Daoy (cell line): ENCODE results near the gene SOWAHA. TPM values are rescaled to one million over a fixed set of nuclear protein-coding genes. Genes with fewer than 3 reads are reported as not detected.

Source experiments
- DNase-seq: peaks from one replicate; pipeline ENCODE4 v3.0.0-alpha.2; 2015; ENCODE audit warnings: low read depth
- total RNA-seq: library from RNA; depleted of rRNA; stranded (reverse); fragments of >200 nt; shearing (Covaris generic); gene quantifications from 2 replicates; pipeline ENCODE4 v1.2.3, GENCODE V29; 2014; rRNA removed

SOWAHA gene
- 0.42 TPM in 1 of 2 replicates, not detected in the other for total RNA-seq

DNA sequence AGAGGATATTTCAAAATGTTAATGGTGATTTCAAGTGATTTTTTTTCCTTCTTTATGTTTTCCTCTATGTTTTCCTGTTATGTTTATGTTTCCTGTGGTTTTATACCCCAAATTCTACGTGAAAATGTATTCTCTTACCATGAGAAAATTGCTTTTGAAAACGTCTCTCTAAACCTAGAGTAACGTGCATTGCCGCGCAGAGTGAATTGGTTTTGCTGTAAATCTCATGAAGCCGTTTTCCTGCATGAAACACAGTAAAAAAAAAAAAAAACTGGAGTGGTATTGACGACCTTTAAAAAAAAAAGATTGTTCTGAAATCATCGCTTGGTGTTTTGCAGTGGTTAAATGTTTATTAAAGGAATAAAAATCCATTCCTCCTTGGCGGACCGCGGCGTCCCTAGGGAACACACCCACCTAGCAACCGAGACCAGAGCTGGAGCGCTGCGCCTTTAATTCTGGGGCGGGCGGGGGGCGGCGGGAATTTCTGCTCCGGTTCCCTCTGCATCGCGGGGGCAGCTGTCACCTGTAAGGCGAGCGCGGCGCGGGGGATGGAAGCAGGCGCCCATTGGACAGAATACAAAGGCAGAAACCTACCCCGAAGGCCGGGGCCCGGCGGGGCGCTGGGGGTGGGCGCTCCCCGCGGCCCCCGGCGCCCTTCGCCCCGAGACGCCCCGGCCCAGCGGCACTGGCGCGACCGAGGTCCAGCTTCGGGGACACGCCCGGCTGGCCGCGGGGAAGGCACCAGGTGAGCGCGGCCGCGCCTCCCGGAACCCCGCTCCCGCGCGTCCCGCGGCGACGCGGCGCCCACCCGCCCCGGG, at the start of gene SOWAHA:
SOWAHA (plus strand) TSS at position 522 of the 818 bp plus-strand sequence. CDS start 320 bp downstream, outside the sequence.
- peak; percentile 20 for DNase-seq

DNA sequence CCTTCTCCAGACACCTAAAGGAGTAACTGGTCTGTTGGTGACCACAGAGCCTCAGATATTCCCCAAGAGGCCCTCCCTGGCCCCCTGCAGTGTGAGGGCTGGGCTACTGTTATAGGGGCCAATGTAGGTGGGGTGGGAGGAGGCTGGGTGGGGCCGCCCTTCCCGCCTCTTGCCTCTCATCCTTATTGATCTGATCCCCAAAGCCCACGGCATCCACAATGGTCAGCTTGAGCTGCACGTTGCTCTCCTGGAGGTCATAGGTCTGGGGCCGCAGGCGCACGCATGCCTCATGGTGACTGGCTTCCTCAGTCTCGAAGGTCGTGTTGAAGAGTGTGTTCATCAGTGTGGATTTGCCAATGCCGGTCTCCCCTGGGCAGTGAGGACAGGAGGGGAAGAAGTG, 49.1 kb upstream of the SOWAHA start:
- no peak for DNase-seq

DNA sequence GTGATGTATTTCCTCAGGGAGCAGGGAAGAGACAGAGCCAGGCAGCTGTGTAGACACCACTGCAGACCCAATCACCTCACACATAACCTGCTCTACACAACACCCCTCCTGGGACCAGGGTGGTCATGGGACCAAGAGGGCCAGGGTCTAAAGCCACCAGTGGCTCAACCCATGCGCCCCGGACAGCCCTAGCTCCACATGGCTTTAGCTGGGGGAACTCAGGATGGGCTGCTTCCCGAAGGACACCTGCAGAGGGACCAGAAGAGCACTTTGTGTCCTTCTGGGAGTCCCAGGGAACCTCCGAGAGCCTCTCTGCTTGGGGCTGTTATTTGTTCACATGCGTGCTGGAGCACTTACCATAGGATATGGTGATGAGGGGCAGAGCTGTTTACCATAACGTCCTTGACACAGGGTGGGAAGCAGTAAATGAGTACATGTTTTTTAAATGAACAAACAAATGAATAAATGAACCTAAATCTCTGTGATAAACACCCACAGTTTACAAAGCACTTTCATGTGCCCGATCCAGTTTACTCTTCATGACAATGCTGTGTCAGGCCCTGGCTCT, 48.3 kb upstream of the SOWAHA start:
- no peak for DNase-seq

DNA sequence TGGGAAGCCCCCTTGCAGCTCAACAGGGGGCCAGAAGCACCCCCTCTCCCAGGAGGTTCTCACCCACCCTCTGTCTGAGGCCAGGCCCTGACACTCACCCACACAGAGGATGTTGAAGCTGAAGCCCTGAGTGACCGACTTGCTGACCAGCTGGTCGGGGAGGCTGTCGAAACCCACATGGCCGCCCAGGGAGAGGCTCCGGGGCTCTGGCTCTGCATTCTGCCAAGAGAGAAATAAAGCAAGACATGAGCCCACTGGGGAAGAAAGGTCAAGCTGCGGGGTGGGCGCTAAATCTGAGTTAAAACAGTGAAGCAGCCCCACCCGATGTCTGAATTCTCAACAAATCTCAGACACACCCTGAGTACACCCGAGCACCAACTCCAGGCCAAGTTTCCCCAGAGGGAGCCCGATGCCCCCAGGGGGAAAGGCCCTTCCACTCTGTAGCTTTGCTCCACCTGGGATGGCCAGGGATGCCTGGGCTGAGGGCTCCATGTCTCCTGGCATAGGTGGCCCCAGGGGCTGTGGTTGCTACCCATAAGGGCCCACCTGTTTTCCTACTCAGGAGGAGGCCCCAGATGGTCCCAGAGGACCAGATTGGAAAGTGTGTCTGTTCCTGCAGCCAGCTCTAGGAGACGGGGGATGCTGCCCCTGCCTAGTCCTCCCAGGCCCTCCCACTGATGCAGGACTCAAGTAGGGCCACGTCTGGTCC, 47.6 kb upstream of the SOWAHA start:
- DNase-seq, result no peak

DNA sequence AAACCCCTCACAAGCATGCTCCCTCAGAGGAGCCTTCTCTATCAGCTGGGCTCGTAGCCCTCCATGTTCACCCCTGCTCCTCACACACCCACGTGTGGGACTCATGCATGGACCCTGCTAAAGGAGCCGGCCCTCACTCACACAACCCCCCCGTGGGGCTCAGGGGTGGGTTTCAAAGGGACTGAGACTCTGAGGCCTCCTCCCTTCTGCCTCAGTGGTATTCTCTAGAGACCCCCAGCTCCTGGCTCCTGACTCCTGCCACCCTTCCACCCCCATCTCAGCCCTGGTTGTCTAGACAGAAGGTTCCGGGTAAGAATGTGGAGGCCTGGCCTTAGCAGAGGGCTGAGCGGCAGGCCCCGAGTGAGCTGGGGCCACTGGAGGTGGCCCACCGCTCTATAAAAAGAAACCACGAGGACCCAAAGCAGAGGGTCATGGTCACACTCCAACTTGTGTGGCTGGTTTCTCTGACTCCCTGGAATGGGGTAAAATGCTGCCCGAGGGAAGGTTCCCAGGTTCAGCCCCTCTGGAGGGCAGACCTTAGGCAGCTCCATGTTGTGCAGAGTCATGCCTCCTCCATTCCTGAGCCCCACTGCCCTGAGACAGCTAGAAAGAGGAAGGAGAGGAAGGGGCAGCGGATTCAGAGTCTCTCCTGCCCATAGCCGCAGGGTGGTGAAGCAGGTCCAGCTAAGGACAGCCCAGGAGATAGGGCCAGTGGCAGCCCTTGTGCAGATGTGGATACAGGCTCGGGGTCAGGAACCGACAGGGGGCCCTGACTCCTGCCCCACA, 46.9 kb upstream of the SOWAHA start:
- no peak for DNase-seq

DNA sequence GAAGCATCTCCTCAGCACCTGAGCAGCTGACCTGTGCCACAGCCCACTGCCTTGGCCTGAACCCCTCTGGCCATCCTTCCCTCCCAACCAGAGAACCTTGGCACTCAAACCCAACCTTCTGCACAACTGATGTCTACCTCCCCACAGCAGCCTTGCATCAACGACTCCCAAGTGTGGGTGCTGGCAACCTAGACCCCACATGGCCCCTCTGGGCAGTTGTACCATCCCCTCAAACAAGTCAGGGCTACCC, 46.4 kb upstream of the SOWAHA start:
- DNase-seq, result no peak

DNA sequence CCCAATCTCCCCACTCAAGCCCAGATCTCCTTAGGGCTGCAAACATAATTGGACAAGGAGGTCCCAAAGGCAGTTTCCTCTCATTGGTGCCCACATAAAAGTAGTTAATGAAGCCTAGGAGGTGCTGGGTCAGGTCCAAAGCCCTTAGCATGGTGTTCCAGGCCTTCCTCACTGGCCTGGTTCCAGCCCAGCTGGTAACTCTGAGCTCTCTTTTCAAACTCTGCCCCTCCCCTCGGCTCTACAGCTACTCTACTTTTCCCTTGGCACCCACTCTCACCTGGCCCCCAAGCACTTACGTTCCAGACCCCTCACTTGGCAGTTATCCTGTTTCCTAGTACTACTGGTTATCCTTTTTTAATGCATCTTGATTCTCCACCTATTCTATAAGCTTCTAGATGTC, 46.0 kb upstream of the SOWAHA start:
- no peak for DNase-seq

DNA sequence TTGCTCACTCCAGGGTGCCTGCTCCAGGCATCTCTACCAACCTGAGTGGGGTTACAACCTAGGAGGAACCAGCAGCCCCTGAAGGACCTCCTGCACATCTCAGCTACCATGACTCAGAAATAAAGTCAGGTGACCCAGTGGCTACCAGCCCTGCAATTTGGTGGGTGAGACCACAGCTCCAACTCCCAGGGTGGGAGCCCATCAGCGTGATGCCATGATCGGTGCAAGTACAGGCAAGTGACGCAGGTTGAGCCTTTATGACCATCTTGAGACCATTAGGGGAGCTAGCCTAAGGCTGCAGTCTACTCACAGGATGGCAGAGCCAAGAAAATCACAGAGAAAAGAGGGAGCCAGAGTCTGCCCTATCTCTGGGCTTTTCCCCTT, 44.6 kb upstream of the SOWAHA start:
- no peak for DNase-seq

DNA sequence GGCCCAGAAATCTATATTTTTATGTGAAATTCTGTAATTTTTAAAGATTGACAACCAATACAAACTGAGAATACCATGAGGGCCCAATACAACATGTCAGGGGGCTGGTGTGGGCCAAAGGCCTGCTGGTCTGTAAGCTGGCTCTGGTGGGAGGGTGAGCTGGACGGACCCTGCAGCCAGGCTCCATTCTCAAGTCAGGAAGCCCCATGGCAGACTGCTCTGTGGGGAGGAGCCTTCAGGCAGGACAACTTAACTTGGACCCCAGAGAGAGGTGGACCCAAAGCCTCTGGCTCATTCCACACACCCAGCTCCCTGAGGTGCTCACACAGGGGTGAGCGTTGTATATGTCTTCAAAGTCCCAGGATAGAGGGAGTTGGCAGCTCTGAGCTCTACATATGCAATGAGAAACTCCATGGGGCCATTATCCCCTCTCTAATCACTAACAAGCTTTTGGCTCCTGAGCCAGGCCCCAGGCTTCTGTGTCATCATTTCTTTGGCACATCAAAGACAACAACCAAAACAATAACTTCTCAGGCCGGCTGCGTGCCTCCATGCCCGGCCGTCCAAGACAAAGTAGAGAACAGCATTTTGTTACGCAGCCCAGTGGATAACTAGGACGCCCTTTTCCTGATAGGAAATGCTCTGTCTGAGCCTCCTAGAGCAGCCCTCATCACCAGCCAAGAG, 42.5 kb upstream of the SOWAHA start:
- DNase-seq, result no peak

DNA sequence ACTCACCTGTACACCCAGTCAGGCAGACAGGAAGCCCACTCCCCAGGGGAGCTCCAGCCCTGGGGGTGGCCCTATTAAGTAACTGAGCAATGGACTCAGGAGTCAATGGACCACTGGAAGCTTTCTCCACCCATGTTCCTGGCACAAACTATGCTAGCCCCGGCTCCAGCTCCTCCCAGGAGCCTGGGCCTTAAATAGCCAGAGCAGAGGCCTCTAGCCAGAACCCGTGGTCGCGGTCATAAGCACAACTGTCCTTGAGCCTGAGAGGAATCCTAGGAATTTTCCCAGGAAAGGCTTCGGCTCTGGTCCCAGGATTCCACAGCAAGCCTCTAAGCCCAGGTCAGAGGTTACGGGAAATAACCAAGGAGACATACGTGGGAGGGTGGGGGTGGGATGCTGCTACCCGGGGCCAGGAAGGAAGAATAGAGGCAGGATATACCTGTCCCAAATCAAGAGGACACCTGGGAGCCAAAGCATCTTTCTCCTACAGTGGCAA, 41.6 kb upstream of the SOWAHA start:
- no peak for DNase-seq

DNA sequence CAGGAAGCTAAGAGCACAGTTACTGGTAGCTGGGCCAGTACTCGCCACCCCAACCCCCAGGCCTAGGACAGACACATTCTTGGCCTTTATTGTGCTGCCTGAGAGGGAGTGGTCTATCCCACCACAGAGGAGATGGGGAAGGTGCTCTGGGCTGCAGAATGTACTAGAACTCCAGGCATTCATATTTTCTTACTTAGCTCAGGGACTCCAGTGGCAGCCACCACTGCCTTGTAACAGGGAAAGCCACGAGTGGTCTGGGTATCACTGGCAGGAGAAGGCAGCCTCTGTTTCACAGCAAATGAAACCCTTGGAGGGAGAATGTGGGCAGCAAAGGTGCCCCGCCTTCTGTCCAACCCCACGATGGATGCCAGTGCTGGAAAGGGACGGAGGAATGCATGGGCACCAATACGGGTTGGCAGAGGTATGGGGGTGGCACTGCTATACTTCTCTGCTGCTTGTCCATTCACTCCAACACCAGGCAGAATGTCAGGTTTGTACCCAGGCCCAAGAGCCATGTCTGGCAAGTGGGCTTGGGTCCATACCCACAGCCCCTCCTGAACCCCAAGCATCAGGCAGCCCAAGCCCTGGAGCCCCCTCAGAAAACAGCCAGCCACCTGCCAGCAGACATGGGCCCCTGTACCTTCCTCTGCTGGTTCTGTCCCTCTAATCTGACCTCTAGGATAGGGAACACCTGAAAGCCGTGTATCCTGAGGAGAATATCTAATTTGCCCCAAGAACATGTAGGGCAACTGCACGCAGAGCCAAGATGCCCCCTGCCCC, 40.6 kb upstream of the SOWAHA start:
- DNase-seq, result no peak

DNA sequence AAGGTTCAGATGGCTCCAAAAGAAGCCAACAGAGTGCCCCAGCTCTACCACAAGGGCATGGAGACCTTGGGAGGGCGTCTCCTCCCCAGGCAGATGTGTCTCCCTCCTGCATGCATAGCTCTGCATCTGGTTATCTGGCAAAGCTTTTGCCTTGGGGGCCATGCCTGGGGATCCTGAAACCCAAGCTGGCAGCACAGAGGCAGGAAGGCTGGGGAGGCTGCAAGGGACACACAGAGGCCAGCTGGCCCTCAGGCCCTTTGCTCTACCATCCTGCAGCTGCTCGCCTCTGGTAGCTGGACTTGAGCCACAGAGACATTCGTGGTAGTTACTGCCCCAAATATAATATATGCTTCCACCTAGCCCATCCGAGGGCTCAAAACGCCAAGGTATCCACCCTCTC, 40.0 kb upstream of the SOWAHA start:
- DNase-seq, result no peak

DNA sequence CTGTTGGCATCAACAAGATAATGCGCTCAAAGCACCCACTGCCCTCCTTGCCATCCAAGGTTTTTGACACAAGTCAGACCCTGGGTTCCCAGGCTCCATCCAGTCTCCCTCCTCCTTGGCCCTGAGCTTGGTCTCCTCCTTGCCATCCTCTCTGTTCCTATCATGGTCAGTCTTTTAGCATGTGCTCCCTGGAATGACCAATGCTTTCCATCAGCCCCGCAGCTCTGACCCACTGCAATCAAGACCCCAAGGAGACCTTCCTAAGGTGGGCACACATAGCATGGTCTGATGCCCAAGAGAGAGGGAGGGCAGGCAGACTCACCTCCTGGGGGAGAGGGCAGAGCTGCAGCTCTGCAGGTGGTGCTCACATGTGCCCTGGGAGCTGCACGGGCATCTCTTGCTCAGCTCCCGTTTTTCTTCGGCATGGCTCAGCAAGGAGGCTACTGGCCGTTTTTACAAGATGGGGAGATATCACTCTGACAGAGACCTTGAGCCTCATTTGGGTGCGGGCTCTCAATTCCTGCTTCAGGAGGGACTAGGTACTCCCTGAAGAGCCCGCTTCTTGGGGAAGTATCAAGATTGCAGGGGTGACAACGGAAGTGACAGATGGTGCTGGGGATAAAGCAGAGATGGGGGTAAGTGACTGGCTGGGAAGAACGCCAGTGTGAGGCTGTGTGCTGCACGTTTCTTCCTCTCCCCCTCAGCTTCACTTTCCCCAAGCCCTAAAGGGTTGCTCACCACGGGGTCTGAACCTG, 39.3 kb upstream of the SOWAHA start:
- no peak for DNase-seq

DNA sequence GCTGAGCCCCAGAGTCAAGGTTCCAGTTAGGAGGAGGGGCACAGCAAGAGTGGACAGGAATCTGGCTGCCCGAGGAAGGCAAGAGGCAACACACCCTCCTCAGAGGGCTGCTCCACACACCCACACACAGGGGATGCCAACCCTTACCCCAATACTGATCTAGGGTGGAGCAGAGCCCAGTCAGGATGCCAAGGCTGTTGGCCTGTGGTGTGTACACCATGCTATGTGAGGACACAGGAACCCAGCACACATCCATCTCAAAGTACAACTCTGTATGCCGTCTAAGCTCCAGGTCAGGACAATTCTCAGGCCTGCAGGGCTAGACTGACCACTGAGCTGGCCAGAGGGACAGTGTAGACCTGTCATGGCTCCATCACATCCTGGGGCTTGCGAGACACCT, 38.7 kb upstream of the SOWAHA start:
- DNase-seq, result no peak

DNA sequence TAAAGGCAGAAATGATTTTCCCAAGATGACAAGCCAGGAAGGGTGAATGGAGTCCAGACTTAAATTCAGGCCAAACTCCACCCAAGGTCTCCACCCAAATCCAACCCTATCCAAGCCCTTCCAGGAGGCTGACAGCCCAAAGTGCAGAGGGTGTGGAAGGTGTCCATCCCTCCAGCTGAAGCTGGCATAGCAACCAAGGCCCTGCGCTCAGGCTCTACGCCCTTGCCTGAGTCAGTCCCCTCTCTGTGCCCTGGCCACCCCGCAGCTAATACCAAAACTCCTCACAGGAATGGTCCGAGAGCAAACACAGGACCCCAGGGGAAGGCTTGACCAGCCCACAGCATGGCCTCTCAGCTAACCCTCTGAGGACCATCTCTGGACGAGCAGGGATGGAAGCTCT, 38.2 kb upstream of the SOWAHA start:
- DNase-seq, result no peak

DNA sequence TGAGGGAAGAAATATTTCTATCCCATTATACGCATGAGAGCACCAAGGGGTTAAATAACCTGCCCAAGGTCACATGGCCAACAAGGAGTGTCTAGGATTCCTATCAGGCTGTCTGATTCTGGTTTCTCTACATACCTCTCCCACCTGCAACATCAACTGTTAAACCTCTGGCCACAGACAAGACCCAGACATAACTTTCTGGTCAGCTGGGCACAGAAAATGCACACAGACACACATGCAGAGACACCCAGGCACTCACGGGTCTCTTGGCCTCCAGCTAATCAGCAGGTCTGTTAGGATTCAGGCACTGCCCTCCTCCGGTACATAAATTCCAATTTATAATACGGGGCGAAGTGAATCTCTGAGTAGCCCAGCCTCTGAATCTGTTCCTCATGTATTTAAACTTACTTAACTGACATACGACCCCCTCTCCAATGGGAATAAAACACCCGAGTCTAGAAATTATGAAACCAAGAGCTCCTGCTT, 37.6 kb upstream of the SOWAHA start:
- no peak for DNase-seq

DNA sequence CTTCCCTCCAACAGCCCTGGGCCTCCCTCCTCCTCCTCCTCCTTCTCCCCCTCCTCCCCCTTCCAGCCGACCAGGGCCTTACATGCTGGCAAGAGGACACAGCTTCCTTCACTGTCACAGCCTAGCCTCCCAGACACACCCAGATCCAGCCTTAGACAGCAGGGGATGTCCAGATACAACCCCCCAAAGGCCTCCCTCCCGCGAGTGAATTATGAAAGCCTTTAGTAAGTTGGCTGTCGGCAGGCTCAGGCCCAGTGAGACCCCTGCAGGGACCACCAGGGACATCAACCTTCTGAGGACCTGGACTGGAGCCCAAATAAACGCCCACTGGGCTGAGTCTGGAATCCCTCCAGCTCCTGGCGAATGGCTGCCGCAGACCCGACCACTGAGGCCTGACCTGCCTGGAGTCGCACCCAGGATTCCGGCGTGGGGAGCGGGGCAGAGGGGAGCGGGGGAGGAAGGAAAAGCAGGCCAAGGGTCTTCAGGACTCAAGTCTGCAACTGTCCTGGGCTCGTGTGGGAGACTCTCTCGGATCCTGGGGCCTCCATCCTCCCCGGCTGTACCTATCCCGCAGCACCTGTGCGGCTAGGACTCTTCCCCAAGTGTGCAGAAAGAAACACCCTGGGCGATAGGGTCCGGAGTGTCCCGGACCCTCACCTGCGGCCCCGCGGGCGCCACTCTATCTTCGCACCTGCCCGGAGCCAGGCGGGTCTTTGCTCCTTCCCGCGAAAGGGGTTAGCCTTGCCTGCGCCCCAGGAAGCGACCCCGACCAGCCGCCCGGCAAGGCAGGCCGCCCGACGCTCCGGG, 36.8 kb upstream of the SOWAHA start:
- peak; percentile 45 for DNase-seq

DNA sequence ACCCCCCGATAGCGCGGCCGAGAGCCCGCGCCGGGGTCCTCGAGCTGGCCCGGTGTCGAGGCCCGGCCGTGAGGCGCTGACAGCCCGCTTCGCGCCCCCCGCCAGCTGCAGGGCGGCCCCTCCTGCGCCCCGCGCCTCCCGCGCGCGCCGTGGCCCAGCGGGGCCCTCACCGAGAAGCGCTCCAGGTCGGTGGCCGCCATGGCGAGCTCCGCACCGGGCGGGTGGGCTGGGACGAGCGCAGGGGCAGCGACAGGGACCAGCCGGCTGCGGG, 36.2 kb upstream of the SOWAHA start:
- no peak for DNase-seq
